Stimulated activated CD4-positive, alpha-beta T cell treated with anti-CD3 and anti-CD28 coated beads, Interleukin-2, amount 100 ng/mL, for 48 hours (primary cell): Measurements from ENCODE around the gene NAB1.
A peak's percentile ranks its signal among the peaks of the same experiment; 100 is the strongest.
"Not testable (repeated sequence)": the region's sequence is repeated elsewhere in the genome, so short reads cannot be mapped to it uniquely, and the experiment has no call there.

Source experiments
- DNase-seq, 2 donors: peaks; one replicate each; pipeline ENCODE4 v3.0.0-alpha.2; 2020

NAB1 gene

GRCh38 chr2:190674966-190675650 is 26.2 kb downstream of the NAB1 start:
- DNase-seq, result no peak

GRCh38 chr2:190677255-190677654 is 28.4 kb downstream of the NAB1 start:
- DNase-seq, result no peak

GRCh38 chr2:190678444-190679162 is 29.7 kb downstream of the NAB1 start:
- peak; percentile 41 to 49 for DNase-seq

- no peak for DNase-seq
These were observed 30.5 kb downstream of the NAB1 start for GRCh38 chr2:190679391-190679790.

- DNase-seq, result peak; percentile 51 to 56
These were observed 31.1 kb downstream of the NAB1 start for GRCh38 chr2:190679813-190680591.

- DNase-seq, result no peak
These were observed 33.3 kb downstream of the NAB1 start for GRCh38 chr2:190682168-190682567.

- no peak for DNase-seq
These were observed 34.9 kb downstream of the NAB1 start for GRCh38 chr2:190683802-190684201.

GRCh38 chr2:190684931-190685330 is 36.0 kb downstream of the NAB1 start:
- DNase-seq, result no peak

GRCh38 chr2:190685333-190685732 is 36.5 kb downstream of the NAB1 start:
- no peak for DNase-seq

- DNase-seq, result no peak
These were observed 44.8 kb downstream of the NAB1 start for GRCh38 chr2:190693533-190694232.

- no peak for DNase-seq
These were observed 45.6 kb downstream of the NAB1 start for GRCh38 chr2:190694479-190694878.

GRCh38 chr2:190695739-190696138 is 46.9 kb downstream of the NAB1 start:
- no peak for DNase-seq

GRCh38 chr2:190696792-190697398 is 48.0 kb downstream of the NAB1 start:
- no peak for DNase-seq

GRCh38 chr2:190697421-190697820 is 48.5 kb downstream of the NAB1 start:
- no peak for DNase-seq

GRCh38 chr2:190698895-190699294 is 50.0 kb downstream of the NAB1 start:
- DNase-seq, result no peak

GRCh38 chr2:190701586-190701985 is 52.7 kb downstream of the NAB1 start:
- no peak for DNase-seq

GRCh38 chr2:190705280-190705679 is 56.4 kb downstream of the NAB1 start:
- DNase-seq, result no peak

GRCh38 chr2:190707726-190708125 is 58.8 kb downstream of the NAB1 start:
- DNase-seq, result no peak

GRCh38 chr2:190708650-190709049 is 59.8 kb downstream of the NAB1 start:
- DNase-seq, result not testable (repeated sequence)

GRCh38 chr2:190711069-190711468 is 62.2 kb downstream of the NAB1 start:
- no peak for DNase-seq

- no peak for DNase-seq
These were observed 64.6 kb downstream of the NAB1 start for GRCh38 chr2:190713471-190713870.

GRCh38 chr2:190714958-190715357 is 66.1 kb downstream of the NAB1 start:
- DNase-seq, result no peak
